HAP-1 (cell line): ENCODE measurements around the gene KRTAP4-3.
"Not testable (repeated sequence)": the region's sequence is repeated elsewhere in the genome, so short reads cannot be mapped to it uniquely, and the experiment has no call there.

ENCODE experiments used
- DNase-seq, 2 experiments: peaks; one replicate each; pipeline ENCODE4 v3.0.0-alpha.2; 2016 to 2020; ENCODE audit warnings: low spot score in 2 of 2
- H3K27me3 ChIP-seq: fragments of 250-450 bp; sonication (Bioruptor Pico); 2 replicates; pipeline ENCODE4 v1.5.1; 2020; ENCODE audit warnings: low read depth, mild to moderate bottlenecking, moderate library complexity
- H3K36me3 ChIP-seq: fragments of 250-450 bp; sonication (Bioruptor Pico); replicated peaks from 2 replicates; pipeline ENCODE4 v1.5.1; 2020; ENCODE audit warnings: mild to moderate bottlenecking
- H3K4me1 ChIP-seq: fragments of 250-450 bp; sonication (Bioruptor Pico); 2 replicates; pipeline ENCODE4 v1.5.1; 2020; ENCODE audit warnings: mild to moderate bottlenecking
- H3K4me3 ChIP-seq: fragments of 250-450 bp; sonication (Bioruptor Pico); 2 replicates; pipeline ENCODE4 v1.5.1; 2020; ENCODE audit warnings: mild to moderate bottlenecking, moderate library complexity
- H3K9me3 ChIP-seq: fragments of 250-450 bp; sonication (Bioruptor Pico); 2 replicates; pipeline ENCODE4 v1.5.1; 2020; ENCODE audit warnings: mild to moderate bottlenecking, moderate library complexity
- in situ Hi-C: fragments of 300-500 bp; cut with MboI; formaldehyde crosslinking; loops from 3 replicates; pipeline ENCODE4 v1.14.3; 2020; ENCODE audit warnings: low sequenced_read_pairs, inconsistent platforms, mixed read lengths

Gene KRTAP4-3

GRCh38 chr17:41177727-41178271 lies 9.8 kb upstream of the KRTAP4-3 start, which contains the start of gene KRTAP4-2:
Gene KRTAP4-2 (minus strand): TSS chr17:41178221. CDS start chr17:41178164, 57 bp downstream.
- in situ Hi-C loops: no loop called here
- DNase-seq: no peak
- Histone ChIP-seq H3K27me3 (peaks cover 5% of the 10 kb centered on the region; the same call in 1 of the 2 replicates), H3K9me3 (no peaks in the 10 kb centered on the region), H3K36me3 (no peaks in the 10 kb centered on the region), H3K4me3 (no peak within 1 kb of the TSS), H3K4me1 (no peaks in the 10 kb centered on the region)

GRCh38 chr17:41176744-41177387 lies 8.8 kb upstream of the KRTAP4-3 start:
- Histone ChIP-seq H3K36me3 (no peaks in the 10 kb centered on the region), H3K4me1 (no peaks in the 10 kb centered on the region), H3K4me3 (no peak overlapping the region), H3K9me3 (no peaks in the 10 kb centered on the region), H3K27me3 (peaks cover 5% of the 10 kb centered on the region; the same call in 1 of the 2 replicates)
- in situ Hi-C loops: no loop called here
- no peak for DNase-seq

- H3K4me3 ChIP-seq: no peak overlapping the region
- no peak for DNase-seq
- no peaks in the 10 kb centered on the region for H3K36me3 ChIP-seq
- in situ Hi-C loops: no loop called here
- H3K27me3 ChIP-seq: peaks cover under 1% of the 10 kb centered on the region; the same call in 1 of the 2 replicates
- H3K9me3 ChIP-seq: no peaks in the 10 kb centered on the region
- no peaks in the 10 kb centered on the region for H3K4me1 ChIP-seq
Observed at GRCh38 chr17:41171886-41172285, 3.9 kb upstream of the KRTAP4-3 start.

- Histone ChIP-seq H3K27me3 (peaks cover 3% of the 10 kb centered on the region; the same call in 1 of the 2 replicates), H3K36me3 (no peaks in the 10 kb centered on the region), H3K4me1 (no peaks in the 10 kb centered on the region), H3K9me3 (no peaks in the 10 kb centered on the region), H3K4me3 (no peak overlapping the region)
- in situ Hi-C loops: no loop called here
- no peak for DNase-seq
Observed at GRCh38 chr17:41167561-41167960, 460 bp downstream of the KRTAP4-3 start.

- in situ Hi-C loops: no loop called here
- H3K27me3 ChIP-seq: peaks cover 6% of the 10 kb centered on the region; the same call in 1 of the 2 replicates
- DNase-seq: no peak
- H3K4me1 ChIP-seq: no peaks in the 10 kb centered on the region
- no peaks in the 10 kb centered on the region for H3K9me3 ChIP-seq
- H3K4me3 ChIP-seq: no peak overlapping the region
- no peaks in the 10 kb centered on the region for H3K36me3 ChIP-seq
Observed at GRCh38 chr17:41163828-41164227, 4.2 kb downstream of the KRTAP4-3 start.

- Histone ChIP-seq H3K27me3 (peaks cover 6% of the 10 kb centered on the region; the same call in 1 of the 2 replicates), H3K9me3 (no peaks in the 10 kb centered on the region), H3K36me3 (no peaks in the 10 kb centered on the region), H3K4me1 (no peaks in the 10 kb centered on the region), H3K4me3 (no peak within 1 kb of the TSS)
- in situ Hi-C loops: no loop called here
- no peak for DNase-seq
Observed at GRCh38 chr17:41160648-41161047, 7.4 kb downstream of the KRTAP4-3 start, which contains the start of gene KRTAP4-4. Gene KRTAP4-4 (minus strand): TSS chr17:41160748. CDS start chr17:41160691, 57 bp downstream.

GRCh38 chr17:41160190-41160589 lies 7.8 kb downstream of the KRTAP4-3 start:
- H3K4me3 ChIP-seq, DNase-seq, in situ Hi-C loops, H3K4me1 ChIP-seq, H3K9me3 ChIP-seq, H3K27me3 ChIP-seq, H3K36me3 ChIP-seq: not testable (repeated sequence)

GRCh38 chr17:41153856-41154255 lies 14.2 kb downstream of the KRTAP4-3 start:
- in situ Hi-C loops: no loop called here
- peaks cover 5% of the 10 kb centered on the region; the same call in 1 of the 2 replicates for H3K27me3 ChIP-seq
- no peak for DNase-seq

GRCh38 chr17:41151525-41151924 lies 16.5 kb downstream of the KRTAP4-3 start:
- Histone ChIP-seq H3K9me3 (no peaks in the 10 kb centered on the region; the same call in 1 of the 2 replicates), H3K4me1 (no peaks in the 10 kb centered on the region)

More at GRCh38 chr17:41153856-41154255, 14.2 kb downstream of the KRTAP4-3 start:
- Histone ChIP-seq H3K9me3 (no peaks in the 10 kb centered on the region), H3K36me3 (no peaks in the 10 kb centered on the region), H3K4me3 (no peak overlapping the region), H3K4me1 (no peaks in the 10 kb centered on the region)

GRCh38 chr17:41150026-41150425 lies 18.0 kb downstream of the KRTAP4-3 start:
- Histone ChIP-seq H3K4me1 (no peaks in the 10 kb centered on the region), H3K36me3 (no peaks in the 10 kb centered on the region), H3K4me3 (no peak overlapping the region), H3K27me3 (peaks cover 11% of the 10 kb centered on the region; the same call in 1 of the 2 replicates), H3K9me3 (no peaks in the 10 kb centered on the region; the same call in 1 of the 2 replicates)
- DNase-seq: no peak
- in situ Hi-C loops: no loop called here

More at GRCh38 chr17:41151525-41151924, 16.5 kb downstream of the KRTAP4-3 start:
- H3K4me3 ChIP-seq: no peak overlapping the region
- H3K27me3 ChIP-seq: peaks cover 7% of the 10 kb centered on the region; the same call in 1 of the 2 replicates
- no peak for DNase-seq
- no peaks in the 10 kb centered on the region for H3K36me3 ChIP-seq
- in situ Hi-C loops: no loop called here

- DNase-seq: no peak
- no peak within 1 kb of the TSS for H3K4me3 ChIP-seq
- H3K9me3 ChIP-seq: no peaks in the 10 kb centered on the region; the same call in 1 of the 2 replicates
- peaks cover 11% of the 10 kb centered on the region; the same call in 1 of the 2 replicates for H3K27me3 ChIP-seq
- in situ Hi-C loops: no loop called here
- H3K36me3 ChIP-seq: no peaks in the 10 kb centered on the region
- H3K4me1 ChIP-seq: no peaks in the 10 kb centered on the region
Observed at GRCh38 chr17:41149652-41149985, 18.4 kb downstream of the KRTAP4-3 start, which contains the start of gene KRTAP4-5. Gene KRTAP4-5 (minus strand): TSS chr17:41149825. CDS start chr17:41149767, 58 bp downstream.

- H3K4me3 ChIP-seq, H3K36me3 ChIP-seq, DNase-seq, H3K4me1 ChIP-seq, H3K9me3 ChIP-seq, in situ Hi-C loops: not testable (repeated sequence)
- H3K27me3 ChIP-seq: peaks cover 11% of the 10 kb centered on the region; the same call in 1 of the 2 replicates
Observed at GRCh38 chr17:41148971-41149651, 18.9 kb downstream of the KRTAP4-3 start.

- no peak for DNase-seq
- Histone ChIP-seq H3K36me3 (no peaks in the 10 kb centered on the region), H3K4me3 (no peak overlapping the region), H3K27me3 (peaks cover 5% of the 10 kb centered on the region; the same call in 1 of the 2 replicates), H3K9me3 (no peaks in the 10 kb centered on the region; the same call in 1 of the 2 replicates), H3K4me1 (no peaks in the 10 kb centered on the region)
- in situ Hi-C loops: no loop called here
Observed at GRCh38 chr17:41147531-41148204, 20.4 kb downstream of the KRTAP4-3 start.
